ENCODE results near the gene TUBA1B.
A peak's percentile ranks its signal among the peaks of the same experiment; 100 is the strongest.

Gene TUBA1B

DNA sequence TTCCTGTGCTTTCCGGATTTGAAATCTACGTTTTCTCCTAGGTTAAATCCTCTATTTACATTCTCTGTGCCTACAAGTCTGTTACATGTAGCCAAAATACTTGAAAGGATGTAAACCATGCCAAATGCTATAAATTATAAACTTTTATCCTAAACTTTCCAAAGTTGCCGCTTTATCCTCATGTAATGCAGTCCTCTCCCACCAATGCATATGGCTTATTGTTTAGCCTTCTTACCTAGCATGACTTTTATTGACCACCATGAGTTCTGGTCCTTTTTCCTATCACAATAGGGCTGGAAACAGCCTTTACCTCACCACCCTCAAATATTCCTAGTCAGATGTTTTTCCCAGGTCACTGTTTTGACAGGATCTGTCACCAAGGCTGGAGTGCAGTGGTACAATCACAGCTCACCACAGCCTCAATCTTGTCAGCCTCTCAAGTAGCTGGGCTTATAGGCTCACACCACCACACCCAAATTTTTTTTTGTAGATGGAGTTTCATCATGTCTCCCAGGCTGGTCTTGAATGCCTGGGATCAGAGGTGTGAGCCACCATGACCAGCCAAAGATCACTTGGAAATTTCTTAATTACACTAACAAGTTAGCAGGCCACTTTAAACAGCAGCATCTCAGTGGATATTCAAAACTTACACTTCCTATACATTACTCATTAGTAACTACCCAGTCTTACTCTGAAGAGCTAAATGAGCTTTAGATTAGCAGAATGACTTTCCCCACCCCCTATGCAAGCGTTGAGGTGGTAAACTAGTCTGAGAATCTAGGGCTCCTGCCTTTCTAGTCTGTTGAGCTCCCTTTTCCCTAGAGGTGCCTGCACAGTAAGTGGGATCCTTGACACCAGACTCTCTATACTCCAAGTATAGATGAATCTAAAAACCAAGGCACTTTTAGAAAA, 4.1 kb downstream of the TUBA1B start:
- no peak for DNase-seq (ENCODE audit: low read depth)

DNA sequence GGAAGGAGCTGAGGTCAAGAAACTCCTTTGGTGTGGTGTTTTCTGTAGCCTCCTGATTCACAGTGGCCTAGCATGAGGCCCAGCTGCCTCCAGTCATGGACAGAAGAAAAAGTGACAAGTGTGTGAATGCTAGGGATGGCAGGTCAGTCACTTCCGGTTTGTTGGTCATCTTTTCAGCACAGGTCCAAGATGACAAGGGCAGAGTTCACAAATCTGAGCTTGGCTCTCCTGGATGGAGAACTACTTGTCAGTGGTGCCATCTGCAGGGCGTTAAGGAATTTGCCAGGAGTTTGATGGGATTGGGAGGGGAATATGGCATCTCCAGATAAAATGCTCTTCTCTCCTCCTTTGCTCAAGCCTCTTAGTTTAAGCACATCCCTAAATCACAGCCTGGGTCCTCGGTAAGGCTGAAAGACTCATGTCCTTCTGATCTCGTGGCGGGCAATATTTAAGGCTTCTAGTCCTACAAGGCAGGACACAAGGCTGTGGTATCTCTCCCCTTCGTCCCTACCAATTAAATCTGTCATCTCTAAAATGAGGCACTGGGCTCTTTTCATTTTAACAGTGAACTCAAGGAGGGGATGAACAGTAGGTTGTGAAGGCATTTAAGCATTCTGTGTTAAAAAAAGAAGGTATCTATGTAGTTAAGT, 10.0 kb downstream of the TUBA1B start:
- DNase-seq (ENCODE audit: low read depth) = no peak

DNA sequence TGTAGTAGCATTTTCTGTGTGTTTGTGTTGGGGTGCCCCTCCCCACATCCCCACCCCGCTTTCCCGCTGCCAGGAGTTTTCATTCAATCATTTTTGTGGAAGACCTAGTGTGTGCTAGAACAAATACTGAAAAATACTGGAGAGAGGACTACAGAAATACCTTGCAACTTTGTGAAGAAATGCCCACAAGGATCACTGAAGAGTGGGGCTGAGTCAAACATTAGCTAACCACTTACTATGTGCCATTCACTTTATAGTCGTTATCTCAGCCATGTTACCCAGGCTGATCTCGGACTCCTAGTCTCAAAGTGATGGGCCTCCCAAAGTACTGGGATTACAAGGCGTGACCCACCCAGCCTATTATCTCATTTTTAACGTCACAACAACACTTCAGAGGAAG, 20.0 kb downstream of the TUBA1B start:
- DNase-seq (ENCODE audit: low read depth) = no peak

DNA sequence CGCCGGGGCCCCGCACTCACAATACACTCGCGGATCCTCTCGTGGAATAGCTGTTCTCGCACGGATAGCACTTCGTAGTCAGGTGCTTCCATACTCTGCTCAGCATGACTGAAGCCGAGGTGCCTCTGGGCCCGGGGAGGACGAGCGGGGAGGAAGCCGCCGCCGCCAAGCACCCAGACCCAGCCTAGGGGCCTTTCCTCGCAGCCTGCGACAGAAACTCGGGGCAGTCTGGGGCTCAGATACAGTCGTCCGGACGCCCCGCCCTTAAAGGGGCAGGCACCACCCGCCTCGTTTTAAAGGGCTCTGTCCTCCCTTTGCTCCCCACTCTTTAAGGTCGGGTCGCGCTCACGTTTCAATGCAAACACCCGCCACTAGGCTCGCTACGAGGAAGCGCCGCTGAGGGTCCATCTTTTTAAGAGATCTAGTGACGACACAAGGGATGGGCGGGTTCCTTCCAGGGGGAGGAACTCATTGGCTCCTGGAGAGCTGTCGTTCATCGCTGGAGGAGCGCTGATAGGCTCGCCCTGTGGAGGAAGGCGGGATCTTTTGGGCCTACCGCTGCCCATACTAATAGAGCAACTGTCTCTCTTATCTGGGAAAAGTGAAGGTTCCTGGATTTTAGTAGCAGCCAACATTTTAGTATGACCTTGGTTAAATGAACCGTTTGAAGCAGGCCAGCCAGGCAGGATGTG, 20.6 kb downstream of the TUBA1B start, which contains the start of gene LMBR1L:
TSS of gene LMBR1L (minus strand) at position 384 of the 692 bp plus-strand sequence. CDS start at position 92, 292 bp downstream.
- peak; percentile 88 for DNase-seq (ENCODE audit: low read depth)

DNA sequence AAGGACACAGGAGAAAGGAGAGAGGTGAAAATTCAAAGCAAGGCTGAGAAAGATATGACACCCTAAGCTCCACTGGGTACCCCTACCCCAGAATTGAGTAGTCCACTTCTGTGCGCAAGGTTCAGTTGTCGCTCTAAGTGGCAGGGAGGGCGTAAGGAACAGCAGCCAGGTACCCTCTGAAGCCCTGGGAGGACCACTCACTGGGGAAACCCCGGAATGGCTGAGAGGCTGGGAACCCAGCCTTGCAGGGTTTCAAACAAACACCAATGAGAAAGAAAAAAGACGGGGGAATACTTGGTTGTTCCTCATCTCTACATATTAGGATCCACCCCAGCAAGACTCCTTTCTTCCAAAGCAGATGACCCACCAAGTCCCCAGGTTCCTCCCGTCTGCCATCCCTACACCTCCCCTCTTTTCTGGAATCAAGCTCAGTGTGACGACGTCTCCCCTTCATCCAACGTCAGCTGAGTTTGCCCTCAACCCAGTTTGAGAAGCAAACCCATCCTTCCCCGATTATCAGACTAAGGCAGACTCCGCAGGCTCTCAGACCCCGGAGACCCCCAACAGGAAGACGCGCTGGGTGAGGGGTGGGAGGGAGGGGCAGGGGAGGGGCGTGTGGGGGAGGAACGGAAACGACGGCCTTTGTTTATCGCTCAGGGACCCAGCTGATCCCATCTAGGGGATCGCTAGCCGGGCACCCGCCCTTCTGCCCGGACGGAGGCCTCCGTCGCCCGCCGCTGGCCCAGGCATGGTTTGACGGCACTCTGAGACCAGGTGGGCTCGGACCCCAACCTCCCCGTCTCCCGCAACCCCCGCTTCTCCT, 21.3 kb downstream of the TUBA1B start:
- no peak for DNase-seq (ENCODE audit: low read depth)

DNA sequence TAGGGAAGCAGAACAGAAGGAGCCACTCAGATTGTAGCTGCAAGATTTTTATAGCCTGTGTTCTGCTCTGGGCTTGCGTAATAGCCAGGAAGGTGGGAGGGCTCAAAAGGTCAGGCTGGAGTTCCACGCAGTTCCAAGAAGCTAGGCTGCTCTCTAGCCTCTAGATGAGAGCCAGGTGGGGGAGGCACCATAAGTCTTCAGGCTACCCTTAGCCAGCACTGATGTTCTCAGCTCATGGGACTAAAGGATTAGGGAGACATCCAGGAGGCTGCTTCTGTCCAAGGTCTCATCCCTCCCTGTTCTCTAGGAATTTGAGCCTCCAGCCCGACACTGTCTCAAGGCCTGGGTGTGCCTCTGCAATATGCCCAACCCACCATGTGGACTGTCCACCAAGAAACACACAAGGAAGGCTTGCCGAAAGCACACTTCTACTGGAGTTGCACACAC, 22.2 kb downstream of the TUBA1B start:
- DNase-seq (ENCODE audit: low read depth) = no peak

DNA sequence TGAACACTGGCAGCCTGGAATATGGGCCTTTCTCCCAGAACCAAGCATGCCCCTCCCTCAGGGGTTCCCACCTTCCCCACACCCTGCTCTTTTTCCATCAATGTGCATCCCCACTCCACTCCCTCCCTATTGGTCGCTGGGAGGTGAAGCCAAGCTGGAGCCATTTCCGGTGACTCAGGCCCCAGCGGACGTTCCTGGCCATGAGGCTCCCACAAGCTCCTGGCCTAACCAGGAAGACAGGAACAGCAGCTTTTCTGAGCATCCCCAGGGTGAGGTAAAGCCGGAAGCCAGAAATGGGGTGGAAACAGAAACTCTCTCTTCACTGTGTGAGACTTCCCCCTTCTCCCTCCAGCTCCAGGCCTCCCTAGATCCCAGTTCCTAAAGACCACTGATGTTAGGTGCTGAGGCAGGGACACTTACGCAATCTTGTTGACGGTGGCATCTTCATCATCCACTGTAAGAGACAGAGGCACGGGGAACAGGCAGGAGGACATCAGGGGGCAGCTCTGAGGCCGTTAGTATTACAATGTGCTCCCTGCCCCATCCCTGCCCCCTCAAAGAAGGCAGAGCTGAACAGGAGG, 25.6 kb downstream of the TUBA1B start:
- DNase-seq (ENCODE audit: low read depth) = no peak

DNA sequence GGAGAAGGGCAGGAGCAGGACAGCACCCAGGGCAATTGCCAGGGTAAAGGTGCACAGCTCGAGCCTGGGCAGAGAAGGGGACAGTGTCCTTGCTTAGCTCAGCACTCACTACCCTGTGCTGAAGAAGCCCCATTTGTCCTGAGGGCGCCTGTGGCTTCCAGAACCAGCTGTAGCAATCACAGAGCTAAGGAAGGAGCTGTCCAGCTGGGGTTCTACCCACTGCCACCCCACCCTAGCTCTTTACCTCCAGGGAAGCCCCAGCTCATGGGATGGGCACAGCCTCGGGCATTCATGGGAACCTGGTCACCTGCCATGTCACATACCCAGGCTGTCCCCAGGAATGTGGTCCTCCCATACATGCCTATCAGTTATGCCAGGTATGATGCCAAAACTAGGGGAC, 26.4 kb downstream of the TUBA1B start:
- no peak for DNase-seq (ENCODE audit: low read depth)

DNA sequence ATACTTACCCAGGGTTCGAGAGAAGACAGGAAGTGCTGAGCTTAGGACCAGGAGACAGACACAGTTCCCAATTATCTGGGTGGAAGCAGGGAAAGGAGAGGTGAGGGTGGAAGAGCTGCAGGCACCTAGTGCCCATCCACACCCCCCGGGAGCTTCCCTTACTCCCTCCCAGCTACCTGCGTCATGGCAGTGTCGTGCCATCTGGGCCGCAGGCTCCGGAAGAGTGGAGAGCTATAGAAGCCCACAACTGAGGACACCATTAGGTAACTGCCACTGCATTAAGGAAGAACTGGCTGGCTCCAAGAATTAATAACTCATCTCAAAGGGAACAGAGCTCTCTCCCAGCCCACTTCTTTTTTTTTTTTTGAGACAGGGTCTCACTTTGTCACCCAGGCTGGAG, 30.8 kb downstream of the TUBA1B start:
- DNase-seq (ENCODE audit: low read depth) = no peak

DNA sequence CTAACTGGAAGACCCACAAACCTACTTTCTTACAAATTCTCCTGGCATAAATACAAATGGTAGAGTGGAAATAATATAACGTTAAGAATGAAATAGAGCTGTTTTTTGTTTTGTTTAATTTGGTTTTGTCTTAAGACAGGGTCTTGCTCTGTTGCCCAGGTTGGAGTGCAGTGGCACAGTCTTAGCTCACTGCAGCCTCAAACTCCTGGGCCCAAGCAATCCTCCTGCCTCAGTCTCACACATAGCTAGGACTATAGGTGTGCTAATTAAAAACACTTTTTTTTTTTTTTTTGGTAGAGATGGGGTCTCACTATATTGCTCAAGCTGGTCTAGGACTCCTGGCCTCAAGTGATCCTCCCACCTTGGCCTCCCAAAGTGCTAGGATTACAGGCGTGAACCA, 32.5 kb downstream of the TUBA1B start:
- DNase-seq (ENCODE audit: low read depth) = no peak

DNA sequence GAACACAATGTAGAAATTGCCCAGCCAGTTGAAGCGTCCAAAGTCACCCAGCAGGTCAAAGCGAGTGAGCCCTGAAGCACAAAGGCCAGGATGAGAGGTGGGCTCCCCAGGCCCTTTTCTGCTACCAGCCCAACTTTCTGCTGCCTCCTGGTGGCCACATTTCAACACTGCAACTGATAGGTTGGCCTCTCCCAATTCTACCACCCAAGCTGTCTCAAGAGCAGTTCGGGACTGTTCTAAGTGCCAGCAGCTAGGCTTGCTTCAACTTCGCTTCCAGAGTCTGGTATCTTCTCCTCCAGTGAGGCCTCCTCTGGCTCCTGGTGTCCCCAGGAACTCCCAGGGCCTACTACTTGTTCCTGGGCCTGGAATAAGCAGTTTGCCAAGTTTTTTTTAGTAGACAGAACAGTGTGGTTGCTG, 33.2 kb downstream of the TUBA1B start:
- DNase-seq (ENCODE audit: low read depth) = no peak

DNA sequence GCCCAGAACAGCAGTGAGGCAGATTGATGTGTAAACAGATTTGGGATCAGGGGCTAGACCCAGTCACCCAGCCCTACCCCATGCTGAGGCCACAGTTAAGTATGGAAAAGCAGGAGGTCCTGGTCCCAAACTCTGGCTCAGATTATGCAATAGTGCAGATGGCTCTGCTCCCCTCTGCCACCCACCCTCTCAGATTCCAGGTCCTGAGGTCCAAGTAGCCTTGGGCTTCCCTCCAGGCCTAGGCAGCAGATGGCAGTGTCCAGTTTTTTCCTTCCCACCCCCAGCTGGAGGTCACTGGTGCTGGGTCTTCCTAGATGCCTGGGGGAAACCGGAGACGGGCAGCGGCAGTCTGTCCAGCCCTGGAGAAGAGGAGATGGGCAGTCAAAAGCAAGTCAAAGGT, 33.8 kb downstream of the TUBA1B start:
- DNase-seq (ENCODE audit: low read depth) = no peak

DNA sequence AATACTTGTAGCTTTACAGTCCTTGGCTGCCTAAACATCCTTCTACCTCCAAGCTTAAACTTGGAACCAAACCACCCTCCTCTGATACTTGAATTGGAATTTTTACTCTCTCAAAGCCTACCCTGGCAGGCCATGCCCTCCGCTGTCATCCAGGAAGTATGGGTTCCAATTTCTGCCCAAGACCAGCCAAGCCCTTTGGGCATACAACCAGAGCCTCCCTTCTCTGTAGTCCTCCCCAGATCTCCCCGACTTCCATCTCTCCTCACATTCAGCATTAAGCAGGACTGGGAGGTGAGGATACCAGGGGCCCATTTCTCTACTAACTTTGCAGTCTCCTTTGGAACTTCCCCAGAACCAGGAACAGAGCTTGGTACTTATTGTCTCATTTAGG, 36.2 kb downstream of the TUBA1B start:
- DNase-seq (ENCODE audit: low read depth) = no peak

DNA sequence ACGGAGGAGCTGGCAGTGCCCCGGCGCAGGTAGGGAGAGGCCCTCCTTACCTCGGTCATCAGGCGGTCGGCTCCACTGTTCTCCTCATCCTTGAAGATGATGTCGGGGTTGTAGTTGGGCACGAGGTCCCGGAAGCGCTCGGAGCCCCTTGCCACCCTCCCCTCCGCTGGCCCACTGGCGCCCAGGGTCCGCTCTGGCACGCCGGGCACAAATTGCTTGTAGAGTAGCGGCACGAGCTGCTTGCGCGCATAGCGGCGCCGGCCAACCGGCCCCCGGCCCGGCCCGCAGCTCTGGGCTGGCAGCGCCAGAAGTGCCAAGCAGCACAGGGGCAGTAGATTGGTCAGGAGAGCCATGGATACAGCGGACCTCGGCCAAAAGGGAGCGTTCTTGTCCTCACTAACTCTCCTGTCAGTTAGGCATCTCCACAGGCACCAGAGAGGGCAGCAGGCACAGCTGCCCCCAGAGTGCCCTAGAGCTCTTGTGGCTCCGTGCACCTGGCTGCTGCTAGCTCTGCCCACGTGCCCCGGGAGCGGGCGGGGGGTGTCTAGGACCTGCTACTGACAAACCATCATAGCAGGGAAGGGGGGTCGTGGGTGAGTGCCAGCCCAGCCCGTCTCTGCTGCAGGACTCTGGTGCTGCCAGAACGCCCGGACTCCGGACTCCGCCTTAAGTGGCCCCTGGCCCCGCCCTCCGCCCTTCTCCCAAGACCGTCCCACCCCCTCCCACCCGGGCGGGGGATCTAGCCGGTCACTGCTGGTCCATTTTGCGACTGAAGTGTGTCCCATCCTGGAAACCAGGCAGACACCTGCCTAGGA, 36.8 kb downstream of the TUBA1B start, which contains the start of gene DHH:
TSS of gene DHH (minus strand) at position 642 of the 815 bp plus-strand sequence. CDS start at position 353, 289 bp downstream.
- no peak for DNase-seq (ENCODE audit: low read depth)

DNA sequence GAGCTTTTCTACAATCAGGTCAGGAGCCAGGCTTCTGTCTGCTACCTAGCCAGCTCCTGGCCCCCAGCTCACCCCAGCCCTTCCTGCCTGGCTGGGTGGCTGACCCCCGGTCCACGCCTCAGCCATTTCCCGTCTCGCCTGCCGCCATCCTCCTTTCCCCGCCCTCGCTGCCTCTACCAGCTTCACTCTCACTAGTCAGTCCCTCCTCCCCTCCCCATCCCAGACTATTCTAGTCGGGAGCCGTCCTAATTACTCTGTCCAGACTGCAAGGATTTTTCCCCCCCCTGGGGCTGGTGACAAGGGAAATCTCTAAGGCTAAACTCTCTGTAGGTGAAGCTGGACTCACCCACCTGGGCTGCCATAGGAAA, 37.4 kb downstream of the TUBA1B start:
- DNase-seq (ENCODE audit: low read depth) = no peak

DNA sequence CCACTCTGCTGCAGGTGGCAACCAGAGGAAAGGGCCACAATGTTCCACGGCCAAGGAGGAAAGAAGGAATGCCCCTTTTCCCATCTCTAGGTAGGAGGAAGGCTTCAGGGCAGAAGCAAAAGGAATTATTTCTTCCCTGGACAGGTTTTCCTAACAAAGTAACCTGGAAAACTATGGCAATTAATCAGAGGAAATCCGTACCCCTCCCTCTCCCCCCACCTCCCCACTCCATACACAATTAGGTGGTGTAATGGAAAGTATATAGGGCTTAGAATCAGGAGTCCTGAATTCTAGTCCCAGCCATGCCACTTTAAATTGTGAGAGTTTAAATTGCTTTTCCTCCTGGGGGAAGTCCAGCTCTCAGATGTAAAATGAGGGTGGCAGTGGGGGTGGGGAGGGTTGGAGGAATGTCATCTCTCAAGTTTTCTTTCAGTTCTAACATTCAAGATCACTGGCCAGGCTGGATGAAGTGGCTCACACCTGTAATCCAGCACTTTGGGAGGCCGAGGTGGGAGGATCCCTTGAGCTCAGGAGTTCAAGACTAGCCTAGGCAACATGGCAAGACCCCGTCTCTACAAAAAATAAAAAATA, 38.3 kb downstream of the TUBA1B start:
- DNase-seq (ENCODE audit: low read depth) = no peak

DNA sequence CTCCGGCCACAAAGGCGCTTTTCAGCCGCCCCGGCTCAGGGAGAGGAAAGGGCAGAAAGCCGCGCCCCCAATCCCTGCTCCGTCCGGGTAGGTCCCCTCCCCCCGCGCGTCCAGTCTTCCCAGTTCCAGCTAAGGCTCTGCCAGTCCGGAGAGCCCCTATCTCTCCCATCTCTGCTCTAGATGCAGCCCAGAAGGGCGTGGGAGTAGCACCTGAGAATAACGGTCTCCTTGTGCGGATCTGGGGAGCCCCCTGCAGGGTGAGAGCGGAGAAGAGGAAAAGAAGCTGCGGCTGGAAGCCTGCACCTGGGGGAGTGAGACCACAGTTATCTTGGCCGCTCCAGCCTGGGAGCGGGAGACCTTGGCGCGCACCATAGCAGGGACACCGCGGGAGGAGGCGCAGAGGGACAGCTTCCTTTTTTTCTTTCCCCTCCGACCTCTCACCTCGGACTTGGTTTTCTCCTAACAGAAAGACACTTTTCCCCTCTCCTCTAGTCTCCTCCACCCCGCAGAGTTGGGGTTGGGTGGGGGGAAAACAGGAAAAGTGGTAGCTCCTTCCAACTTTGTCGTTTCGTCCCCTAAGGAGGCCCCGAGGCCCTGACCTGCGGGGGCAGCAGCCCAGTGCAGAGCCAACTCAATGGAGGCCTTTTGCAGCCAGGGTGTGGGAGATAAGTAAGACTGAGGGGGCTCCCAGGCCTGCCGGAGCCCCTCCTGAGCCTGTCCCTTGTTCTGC, 38.9 kb downstream of the TUBA1B start:
- DNase-seq (ENCODE audit: low read depth) = no peak

DNA sequence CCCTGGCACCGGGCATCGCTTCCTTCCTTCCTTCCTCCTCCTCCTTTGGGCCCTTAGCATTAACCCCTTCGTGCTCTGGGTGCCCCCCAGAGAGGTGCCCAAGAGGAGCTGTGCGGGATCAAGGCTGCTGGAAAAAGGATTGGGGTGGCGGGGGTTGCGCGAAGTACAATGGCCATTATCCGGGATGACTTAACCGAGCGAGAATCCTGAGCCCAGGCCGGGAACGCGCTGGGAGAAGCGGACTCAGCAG, 39.4 kb downstream of the TUBA1B start:
- DNase-seq (ENCODE audit: low read depth) = no peak

DNA sequence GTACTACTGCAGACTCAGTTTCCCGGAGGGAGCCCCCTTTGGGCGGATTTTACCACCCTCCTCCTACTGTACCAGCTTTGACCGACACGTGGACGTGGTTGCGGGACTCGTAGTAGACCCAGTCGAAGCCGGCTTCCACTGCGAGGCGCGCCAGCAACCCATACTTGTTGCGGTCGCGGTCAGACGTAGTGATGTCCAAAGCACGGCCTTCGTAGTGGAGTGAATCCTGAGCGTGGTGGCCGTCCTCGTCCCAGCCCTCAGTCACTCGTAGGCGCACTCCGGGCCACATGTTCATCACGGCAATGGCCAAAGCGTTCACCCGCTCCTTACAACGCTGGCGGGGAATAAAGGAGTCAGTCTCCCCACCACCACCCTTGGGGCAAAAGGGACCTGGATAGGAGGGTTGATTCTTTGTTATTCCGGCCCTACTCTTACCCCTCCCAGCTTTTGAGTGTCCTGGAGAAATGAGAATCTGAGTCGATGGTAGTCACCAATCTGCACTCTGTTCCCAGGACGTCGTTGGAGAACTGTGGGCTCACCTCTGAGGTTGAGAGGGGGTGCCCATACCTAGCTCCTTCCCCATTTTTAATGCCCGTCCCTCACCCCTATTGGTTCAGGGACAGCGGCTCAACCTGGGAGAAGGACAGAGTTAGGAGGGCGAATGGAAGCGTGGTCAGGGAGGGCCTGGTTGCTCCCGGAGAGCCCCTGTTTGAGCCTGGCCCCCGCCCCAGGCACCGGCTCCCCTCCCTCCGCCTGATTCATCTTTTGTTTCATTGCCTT, 39.9 kb downstream of the TUBA1B start:
- no peak for DNase-seq (ENCODE audit: low read depth)
